ENCODE data around the gene CEBPZOS.

GRCh38 chr2:37154785-37155184 lies 41.5 kb upstream of the CEBPZOS start:
- no peak for TF ChIP-seq CTCF (IDR thresholded peaks at IDR 0.05; ENCODE audit: low read depth, low read length)
- no peak for TF ChIP-seq EZH2phosphoT487 (IDR thresholded peaks at IDR 0.05; ENCODE audit: low read depth)

Measured in OCI-LY3 (cell line).